Neural cell (in vitro differentiated cells): ENCODE data around the gene LRRK1. TPM values are rescaled to one million over a fixed set of nuclear protein-coding genes. Genes with fewer than 3 reads are reported as not detected.

Experiments used
- H2AFZ ChIP-seq: fragments of 200-600, 300-800 bp; sonication (generic), shearing (Covaris generic); 2 replicates; pipeline ENCODE4 v1.6.0; 2014; ENCODE audit warnings: low read depth, mild to moderate bottlenecking, antibody characterized with exemption, low read length, moderate library complexity
- H3F3A ChIP-seq: fragments of 200-600 bp; shearing (Covaris generic); 2 replicates; pipeline ENCODE4 v1.6.1; 2016; ENCODE audit warnings: mild to moderate bottlenecking, moderate library complexity, mixed read lengths, antibody characterized with exemption, low read length; ENCODE audit not compliant: insufficient read depth, poor library complexity, severe bottlenecking
- H3K27ac ChIP-seq: fragments of 200-600, 300-800 bp; sonication (generic), shearing (Covaris generic); 2 replicates; pipeline ENCODE4 v1.5.1; 2014; ENCODE audit warnings: mild to moderate bottlenecking, low read length, moderate library complexity
- H3K27me3 ChIP-seq: fragments of 300-800, 200-600 bp; sonication (generic), shearing (Covaris generic); 2 replicates; pipeline ENCODE4 v1.6.0; 2014; ENCODE audit warnings: mild to moderate bottlenecking, low read depth, low read length, moderate library complexity; ENCODE audit not compliant: insufficient read depth
- H3K36me3 ChIP-seq: fragments of 300-800, 200-600 bp; sonication (generic), shearing (Covaris generic); 2 replicates; pipeline ENCODE4 v1.5.1; 2014; ENCODE audit warnings: mild to moderate bottlenecking, antibody characterized with exemption, low read length, moderate library complexity; ENCODE audit not compliant: insufficient read depth
- H3K4me2 ChIP-seq: fragments of 300-800, 200-600 bp; sonication (generic), shearing (Covaris generic); 2 replicates; pipeline ENCODE4 v1.6.0; 2014; ENCODE audit warnings: mild to moderate bottlenecking, low read length
- H3K4me3 ChIP-seq: fragments of 300-800, 200-600 bp; sonication (generic), shearing (Covaris generic); 2 replicates; pipeline ENCODE4 v1.5.1; 2014; ENCODE audit warnings: mild to moderate bottlenecking, low read length, moderate library complexity
- H3K79me2 ChIP-seq: fragments of 200-600 bp; shearing (Covaris generic); replicated peaks from 2 replicates; pipeline ENCODE4 v1.6.0; 2014; ENCODE audit warnings: mild to moderate bottlenecking, low read length, moderate library complexity; ENCODE audit not compliant: insufficient read depth
- H3K9ac ChIP-seq: fragments of 300-800, 200-600 bp; sonication (generic), shearing (Covaris generic); 2 replicates; pipeline ENCODE4 v1.6.1; 2016; ENCODE audit warnings: mild to moderate bottlenecking, low read length, mixed read lengths
- H3K9me2 ChIP-seq: fragments of 200-600 bp; shearing (Covaris generic); 2 replicates; pipeline ENCODE4 v1.6.1; 2016; ENCODE audit warnings: mild to moderate bottlenecking, low read length, mixed read lengths; ENCODE audit not compliant: insufficient read depth
- H3K9me3 ChIP-seq: fragments of 200-600, 300-800 bp; sonication (generic), shearing (Covaris generic); 2 replicates; pipeline ENCODE4 v1.6.1; 2016; ENCODE audit warnings: mild to moderate bottlenecking, mixed run types, low read length, moderate library complexity, mixed read lengths
- H4K20me1 ChIP-seq: fragments of 200-600 bp; shearing (Covaris generic); 2 replicates; pipeline ENCODE4 v1.6.1; 2016; ENCODE audit warnings: mild to moderate bottlenecking, mixed run types; ENCODE audit not compliant: insufficient read depth
- EP300 ChIP-seq: fragments of 450-650 bp; conservative IDR thresholded peaks from 2 replicates; pipeline ENCODE4 v1.6.1; 2014; ENCODE audit warnings: antibody characterized with exemption, mild to moderate bottlenecking, moderate library complexity; ENCODE audit not compliant: poor library complexity, severe bottlenecking
- EZH2 ChIP-seq: fragments of 200-600, 300-800 bp; shearing (Covaris generic), sonication (generic); IDR thresholded peaks from 2 replicates; pipeline ENCODE4 v1.6.1; 2014; ENCODE audit warnings: antibody characterized with exemption, low read length, borderline replicate concordance, mild to moderate bottlenecking; ENCODE audit not compliant: insufficient read depth, poor library complexity, severe bottlenecking
- MXI1 ChIP-seq: fragments of 450-650 bp; conservative IDR thresholded peaks from 2 replicates; pipeline ENCODE4 v1.6.1; 2014; ENCODE audit warnings: antibody characterized with exemption, mild to moderate bottlenecking; ENCODE audit not compliant: poor library complexity, severe bottlenecking
- POLR2AphosphoS5 ChIP-seq: IDR thresholded peaks from 2 replicates; pipeline ENCODE4 v1.6.1; 2012
- RAD21 ChIP-seq: fragments of 450-650 bp; conservative IDR thresholded peaks from 2 replicates; pipeline ENCODE4 v1.6.1; 2014; ENCODE audit warnings: antibody characterized with exemption, mild to moderate bottlenecking, moderate library complexity
- SMC3 ChIP-seq: fragments of 450-650 bp; conservative IDR thresholded peaks from 2 replicates; pipeline ENCODE4 v1.6.1; 2014; ENCODE audit warnings: antibody characterized with exemption, mild to moderate bottlenecking, moderate library complexity; ENCODE audit not compliant: poor library complexity
- TAF1 ChIP-seq: IDR thresholded peaks from 2 replicates; pipeline ENCODE4 v1.6.1; 2012; ENCODE audit warnings: low read depth
- polyA plus RNA-seq: library from polyadenylated mRNA; depleted of rRNA; stranded (reverse); fragments of >200 nt; gene quantifications from 2 replicates; pipeline ENCODE4 v1.2.3, GENCODE V29; 2014
- TF ChIP-seq, protein P1 (sequence below): fragments of 450-650 bp; IDR thresholded peaks from 2 replicates; pipeline ENCODE4 v1.5.1; 2014; ENCODE audit warnings: antibody characterized with exemption, mild to moderate bottlenecking, moderate library complexity; ENCODE audit not compliant: poor library complexity, severe bottlenecking
- TF ChIP-seq, protein P2 (sequence below): IDR thresholded peaks from 2 replicates; pipeline ENCODE4 v1.6.1; 2012; ENCODE audit warnings: borderline replicate concordance

The LRRK1 gene
- polyA plus RNA-seq, 1 donor from 2014 or later: 0.06 TPM

- H3K79me2 ChIP-seq: no peaks in the 10 kb centered on the region
- no peaks in the 10 kb centered on the region for H3K9me3 ChIP-seq
- H4K20me1 ChIP-seq: no peaks in the 10 kb centered on the region
- H3K27ac ChIP-seq: no peak overlapping the region
- H3K9me2 ChIP-seq: no peaks in the 10 kb centered on the region
- no peaks in the 10 kb centered on the region for H3F3A ChIP-seq
- no peak overlapping the region for H3K4me3 ChIP-seq
- no peak overlapping the region for H2AFZ ChIP-seq
- TF ChIP-seq MXI1: no peak
- no peak for TF ChIP-seq EP300
- TF ChIP-seq POLR2AphosphoS5: no peak
- no peak for TF ChIP-seq RAD21
- TF ChIP-seq, protein P1, sequence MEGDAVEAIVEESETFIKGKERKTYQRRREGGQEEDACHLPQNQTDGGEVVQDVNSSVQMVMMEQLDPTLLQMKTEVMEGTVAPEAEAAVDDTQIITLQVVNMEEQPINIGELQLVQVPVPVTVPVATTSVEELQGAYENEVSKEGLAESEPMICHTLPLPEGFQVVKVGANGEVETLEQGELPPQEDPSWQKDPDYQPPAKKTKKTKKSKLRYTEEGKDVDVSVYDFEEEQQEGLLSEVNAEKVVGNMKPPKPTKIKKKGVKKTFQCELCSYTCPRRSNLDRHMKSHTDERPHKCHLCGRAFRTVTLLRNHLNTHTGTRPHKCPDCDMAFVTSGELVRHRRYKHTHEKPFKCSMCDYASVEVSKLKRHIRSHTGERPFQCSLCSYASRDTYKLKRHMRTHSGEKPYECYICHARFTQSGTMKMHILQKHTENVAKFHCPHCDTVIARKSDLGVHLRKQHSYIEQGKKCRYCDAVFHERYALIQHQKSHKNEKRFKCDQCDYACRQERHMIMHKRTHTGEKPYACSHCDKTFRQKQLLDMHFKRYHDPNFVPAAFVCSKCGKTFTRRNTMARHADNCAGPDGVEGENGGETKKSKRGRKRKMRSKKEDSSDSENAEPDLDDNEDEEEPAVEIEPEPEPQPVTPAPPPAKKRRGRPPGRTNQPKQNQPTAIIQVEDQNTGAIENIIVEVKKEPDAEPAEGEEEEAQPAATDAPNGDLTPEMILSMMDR: no peak
- TF ChIP-seq SMC3: no peak
- no peak for TF ChIP-seq TAF1
- TF ChIP-seq EZH2: no peak
- TF ChIP-seq, protein P2, sequence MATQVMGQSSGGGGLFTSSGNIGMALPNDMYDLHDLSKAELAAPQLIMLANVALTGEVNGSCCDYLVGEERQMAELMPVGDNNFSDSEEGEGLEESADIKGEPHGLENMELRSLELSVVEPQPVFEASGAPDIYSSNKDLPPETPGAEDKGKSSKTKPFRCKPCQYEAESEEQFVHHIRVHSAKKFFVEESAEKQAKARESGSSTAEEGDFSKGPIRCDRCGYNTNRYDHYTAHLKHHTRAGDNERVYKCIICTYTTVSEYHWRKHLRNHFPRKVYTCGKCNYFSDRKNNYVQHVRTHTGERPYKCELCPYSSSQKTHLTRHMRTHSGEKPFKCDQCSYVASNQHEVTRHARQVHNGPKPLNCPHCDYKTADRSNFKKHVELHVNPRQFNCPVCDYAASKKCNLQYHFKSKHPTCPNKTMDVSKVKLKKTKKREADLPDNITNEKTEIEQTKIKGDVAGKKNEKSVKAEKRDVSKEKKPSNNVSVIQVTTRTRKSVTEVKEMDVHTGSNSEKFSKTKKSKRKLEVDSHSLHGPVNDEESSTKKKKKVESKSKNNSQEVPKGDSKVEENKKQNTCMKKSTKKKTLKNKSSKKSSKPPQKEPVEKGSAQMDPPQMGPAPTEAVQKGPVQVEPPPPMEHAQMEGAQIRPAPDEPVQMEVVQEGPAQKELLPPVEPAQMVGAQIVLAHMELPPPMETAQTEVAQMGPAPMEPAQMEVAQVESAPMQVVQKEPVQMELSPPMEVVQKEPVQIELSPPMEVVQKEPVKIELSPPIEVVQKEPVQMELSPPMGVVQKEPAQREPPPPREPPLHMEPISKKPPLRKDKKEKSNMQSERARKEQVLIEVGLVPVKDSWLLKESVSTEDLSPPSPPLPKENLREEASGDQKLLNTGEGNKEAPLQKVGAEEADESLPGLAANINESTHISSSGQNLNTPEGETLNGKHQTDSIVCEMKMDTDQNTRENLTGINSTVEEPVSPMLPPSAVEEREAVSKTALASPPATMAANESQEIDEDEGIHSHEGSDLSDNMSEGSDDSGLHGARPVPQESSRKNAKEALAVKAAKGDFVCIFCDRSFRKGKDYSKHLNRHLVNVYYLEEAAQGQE: no peak
- H3K27me3 ChIP-seq: no peaks in the 10 kb centered on the region
- no peaks in the 10 kb centered on the region for H3K36me3 ChIP-seq
- H3K4me2 ChIP-seq: no peak overlapping the region
- no peak overlapping the region for H3K9ac ChIP-seq
Measured at GRCh38 chr15:101115786-101116680, 196.9 kb downstream of the LRRK1 start.

GRCh38 chr15:101116681-101116976, 197.5 kb downstream of the LRRK1 start:
- Histone ChIP-seq H3K9me2 (no peaks in the 10 kb centered on the region), H3K36me3 (no peaks in the 10 kb centered on the region), H3K9ac (no peak overlapping the region), H4K20me1 (no peaks in the 10 kb centered on the region), H3K9me3 (no peaks in the 10 kb centered on the region), H3K27ac (no peak overlapping the region), H3F3A (no peaks in the 10 kb centered on the region), H3K4me3 (no peak overlapping the region), H3K27me3 (no peaks in the 10 kb centered on the region), H3K79me2 (no peaks in the 10 kb centered on the region), H3K4me2 (no peak overlapping the region), H2AFZ (no peak overlapping the region)
- TF ChIP-seq EZH2 (no peak), SMC3 (no peak), TAF1 (no peak), EP300 (no peak), MXI1 (no peak), POLR2AphosphoS5 (no peak), RAD21 (no peak)
- TF ChIP-seq, protein P1: no peak
- TF ChIP-seq, protein P2: no peak
